Calu3 (cell line): ENCODE measurements around the gene ITPK1. TPM values are rescaled to one million over a fixed set of nuclear protein-coding genes. Genes with fewer than 3 reads are reported as not detected.

ENCODE experiments used
- BruUV-seq: library from RNA; stranded (reverse); fragments of 400-500 nt; replicated peaks from 2 replicates; lab custom pipeline; 2021; lab: Mats Ljungman, UMichigan
- CTCF ChIA-PET: fragments of 300-600 bp; sonication (Branson Sonifier 250); formaldehyde crosslinking; loops from one replicate; lab custom pipeline; 2022; ENCODE audit warnings: antibody characterized with exemption; lab: Charles Lee
- DNase-seq: peaks from one replicate; pipeline ENCODE4 v3.0.0; 2022
- H3K27ac Mint-ChIP-seq: one replicate; pipeline ENCODE4 v1.8.0; 2022; ENCODE audit warnings: mixed read lengths; ENCODE audit not compliant: unreplicated experiment
- H3K27me3 Mint-ChIP-seq: one replicate; pipeline ENCODE4 v1.8.0; 2022; ENCODE audit warnings: mixed read lengths; ENCODE audit not compliant: unreplicated experiment
- H3K36me3 Mint-ChIP-seq: one replicate; pipeline ENCODE4 v1.8.0; 2022; ENCODE audit warnings: mild to moderate bottlenecking, moderate library complexity, mixed read lengths; ENCODE audit not compliant: insufficient read depth, unreplicated experiment
- H3K4me1 Mint-ChIP-seq: one replicate; pipeline ENCODE4 v1.8.0; 2022; ENCODE audit warnings: mild to moderate bottlenecking, low read depth, mixed read lengths; ENCODE audit not compliant: unreplicated experiment
- H3K4me3 Mint-ChIP-seq: one replicate; pipeline ENCODE4 v1.8.0; 2022; ENCODE audit warnings: mild to moderate bottlenecking, low read depth, moderate library complexity, mixed read lengths; ENCODE audit not compliant: unreplicated experiment
- H3K9me3 Mint-ChIP-seq: one replicate; pipeline ENCODE4 v1.8.0; 2022; ENCODE audit warnings: low read depth, mixed read lengths; ENCODE audit not compliant: unreplicated experiment
- CTCF ChIP-seq: fragments of 200-600 bp; IDR thresholded peaks from one replicate; pipeline ENCODE4 v1.8.0; 2022; ENCODE audit warnings: antibody characterized with exemption; ENCODE audit not compliant: unreplicated experiment
- intact Hi-C: fragments of 100-400 bp; cut with micrococcal nuclease; formaldehyde crosslinking; loops from one replicate; pipeline ENCODE4 v1.10.0; 2022; ENCODE audit not compliant: unreplicated experiment
- total RNA-seq: library from RNA; stranded (reverse); gene quantifications from 2 replicates; pipeline ENCODE4 v1.2.3, GENCODE V29; 2022

The ITPK1 gene
- total RNA-seq, 1 experiment from 2014 or later: 94.3 TPM

DNA sequence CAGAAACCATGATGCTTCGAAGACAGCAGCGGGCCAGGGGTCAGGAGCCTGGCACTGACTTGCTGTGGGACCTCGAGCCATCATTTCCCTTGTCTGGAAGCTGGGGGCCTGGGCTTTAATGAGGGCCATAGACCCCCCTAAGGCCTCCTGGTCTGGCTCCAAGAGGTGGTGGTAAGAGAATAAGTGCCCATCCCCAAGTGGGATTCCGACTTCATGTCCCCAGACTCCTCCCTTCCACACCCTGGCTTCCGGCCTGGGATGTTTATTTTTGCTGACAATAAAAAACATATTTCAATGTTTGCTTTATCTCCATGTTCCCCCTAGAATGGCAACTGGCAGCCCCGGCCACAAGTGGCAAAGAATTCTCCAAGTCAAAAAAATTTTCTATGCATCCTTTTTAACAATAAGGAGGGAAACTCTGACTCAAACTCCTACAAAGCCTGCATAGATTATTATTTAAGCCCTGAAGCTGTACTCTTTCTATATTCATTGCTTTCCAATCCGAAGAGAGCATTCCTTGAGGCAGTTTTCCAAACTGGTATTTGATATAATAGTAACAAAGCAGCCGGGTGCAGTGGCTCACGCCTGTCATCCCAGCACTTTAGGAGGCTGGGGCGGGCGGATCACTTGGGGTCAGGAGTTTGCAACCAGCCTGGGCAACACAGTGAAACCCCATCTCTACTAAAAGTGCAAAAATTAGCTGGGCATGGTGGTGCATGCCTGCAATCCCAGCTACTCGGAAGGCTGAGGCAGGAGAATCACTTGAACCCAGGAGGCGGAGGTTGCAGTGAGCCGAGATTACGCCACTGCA, 84.0 kb downstream of the ITPK1 start:
- BruUV-seq: no TSS peak
- H3K27me3 Mint-ChIP-seq: no peaks in the 10 kb centered on the region
- H3K4me3 Mint-ChIP-seq: no peak overlapping the region
- CTCF ChIA-PET: interaction anchor here (0.9 to 2.4 kb wide), 4 partner anchors 11 to 147 kb away, joined by 3 to 14 read pairs (median 4); no protein-coding TSS in a partner anchor
- no peak for DNase-seq
- intact Hi-C loops: no loop called here
- H3K4me1 Mint-ChIP-seq: peaks cover 47% of the 10 kb centered on the region
- H3K27ac Mint-ChIP-seq: no peak overlapping the region
- TF ChIP-seq CTCF: no peak
- H3K9me3 Mint-ChIP-seq: no peaks in the 10 kb centered on the region
- H3K36me3 Mint-ChIP-seq: peaks cover 9% of the 10 kb centered on the region

DNA sequence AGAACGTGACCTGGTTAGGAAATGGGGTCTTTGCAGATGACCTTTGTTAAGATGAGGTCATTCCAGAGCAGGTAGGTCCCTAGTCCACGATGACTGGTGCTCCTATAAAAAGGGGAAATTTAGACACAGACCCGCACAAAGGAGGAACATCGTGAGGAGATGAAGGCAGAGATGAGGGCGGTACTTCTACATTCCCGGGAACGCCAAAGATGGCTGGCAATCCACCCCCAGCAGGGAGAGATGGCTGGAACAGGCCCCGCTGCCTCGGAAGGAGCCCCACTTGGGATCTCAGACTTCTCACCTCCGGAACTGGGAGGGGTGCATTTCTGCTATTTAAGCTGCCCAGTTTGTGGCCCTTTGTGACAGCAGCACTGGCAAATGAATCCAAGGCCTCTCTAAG, 85.0 kb downstream of the ITPK1 start:
- DNase-seq: no peak
- H3K27me3 Mint-ChIP-seq: no peaks in the 10 kb centered on the region
- TF ChIP-seq CTCF: no peak
- no TSS peak for BruUV-seq
- H3K4me1 Mint-ChIP-seq: peaks cover 47% of the 10 kb centered on the region
- H3K27ac Mint-ChIP-seq: no peak overlapping the region
- CTCF ChIA-PET: no interaction called here
- intact Hi-C loops: no loop called here
- H3K4me3 Mint-ChIP-seq: no peak overlapping the region
- H3K36me3 Mint-ChIP-seq: no peaks in the 10 kb centered on the region
- no peaks in the 10 kb centered on the region for H3K9me3 Mint-ChIP-seq

DNA sequence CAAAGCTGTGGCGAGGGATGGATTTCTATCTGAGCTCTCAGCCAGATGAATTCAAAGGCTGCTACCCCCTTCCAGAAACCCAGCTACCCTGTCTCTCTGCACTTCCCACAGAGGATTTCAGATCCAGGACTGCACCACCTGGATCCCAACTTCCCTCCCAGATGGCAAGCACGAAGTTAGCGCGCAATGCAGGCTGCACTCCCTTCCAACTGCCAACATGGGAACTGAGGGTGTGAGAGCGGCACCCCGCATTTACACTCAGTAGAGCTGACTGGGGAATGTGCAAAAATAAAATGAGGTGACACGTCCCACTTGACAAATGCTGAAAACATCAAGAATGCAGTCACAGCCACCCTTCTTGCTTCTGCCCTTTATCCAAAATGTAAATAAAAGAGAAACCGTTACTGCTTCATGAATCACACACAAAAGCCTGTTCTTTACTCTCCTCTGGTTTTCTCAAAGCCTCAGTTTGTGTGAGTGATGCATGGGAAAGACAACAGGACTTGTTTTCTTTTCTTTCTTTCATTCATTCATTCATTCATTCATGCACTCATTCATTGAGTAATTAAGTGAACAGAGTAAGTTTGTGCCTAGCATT, 85.7 kb downstream of the ITPK1 start:
- CTCF ChIA-PET: no interaction called here
- peaks cover 47% of the 10 kb centered on the region for H3K4me1 Mint-ChIP-seq
- H3K36me3 Mint-ChIP-seq: no peaks in the 10 kb centered on the region

GRCh38 chr14:93029417-93029816, 86.3 kb downstream of the ITPK1 start:
- Mint-ChIP-seq H3K4me3 (no peak overlapping the region), H3K9me3 (no peaks in the 10 kb centered on the region), H3K27me3 (no peaks in the 10 kb centered on the region), H3K4me1 (peaks cover 42% of the 10 kb centered on the region), H3K36me3 (no peaks in the 10 kb centered on the region), H3K27ac (no peak overlapping the region)
- no TSS peak for BruUV-seq
- CTCF ChIA-PET: no interaction called here
- TF ChIP-seq CTCF: no peak
- intact Hi-C loops: no loop called here
- DNase-seq: no peak

More for the DNA sequence above, 85.7 kb downstream of the ITPK1 start:
- DNase-seq: no peak
- no peak overlapping the region for H3K4me3 Mint-ChIP-seq
- no peak overlapping the region for H3K27ac Mint-ChIP-seq
- no TSS peak for BruUV-seq
- H3K27me3 Mint-ChIP-seq: no peaks in the 10 kb centered on the region
- H3K9me3 Mint-ChIP-seq: no peaks in the 10 kb centered on the region
- TF ChIP-seq CTCF: no peak
- intact Hi-C loops: no loop called here
